Gastrocnemius medialis (tissue), 4 donors: Measurements from ENCODE around the gene SLFN12.

Experiments used
- POLR2A ChIP-seq, 2 donors: fragments of 450-650 bp; IDR thresholded peaks; one replicate each; pipeline ENCODE4 v1.6.1; 2017; ENCODE audit warnings: antibody characterized with exemption in 2 of 2, mild to moderate bottlenecking in 2 of 2, moderate library complexity in 2 of 2
- TF ChIP-seq, protein P1 (sequence below), 5 experiments: fragments of 450-650 bp in 3 of 5; fragments of 200-600 bp in 2 of 5; sonication (generic) in 2 of 5; IDR thresholded peaks in 4 of 5; conservative IDR thresholded peaks in 1 of 5; 1 replicate in 4 of 5; 2 replicates in 1 of 5; pipeline ENCODE4 v1.5.1; 2016 to 2019; ENCODE audit warnings: antibody characterized with exemption in 5 of 5, mild to moderate bottlenecking in 3 of 5, moderate library complexity in 3 of 5

DNA sequence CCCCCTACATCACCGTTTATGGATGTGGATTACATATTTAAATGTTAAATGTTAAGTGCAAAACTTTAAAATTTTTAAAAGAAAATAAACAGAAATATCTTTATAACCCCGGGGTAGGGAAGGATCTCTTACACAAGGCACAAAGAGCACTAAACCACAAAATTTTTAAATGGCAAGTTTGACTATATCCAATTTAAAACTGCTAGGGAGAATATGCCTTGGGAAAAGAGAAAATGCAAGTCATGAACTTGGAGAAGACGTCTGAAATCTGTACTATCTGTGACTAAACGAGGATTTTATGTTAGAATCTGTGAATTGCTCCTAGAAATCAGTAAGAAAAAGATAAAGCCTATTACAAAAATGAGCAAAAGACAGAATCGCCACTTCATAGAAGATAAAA is 44.9 kb upstream of the SLFN12 start:
- TF ChIP-seq, protein P1, sequence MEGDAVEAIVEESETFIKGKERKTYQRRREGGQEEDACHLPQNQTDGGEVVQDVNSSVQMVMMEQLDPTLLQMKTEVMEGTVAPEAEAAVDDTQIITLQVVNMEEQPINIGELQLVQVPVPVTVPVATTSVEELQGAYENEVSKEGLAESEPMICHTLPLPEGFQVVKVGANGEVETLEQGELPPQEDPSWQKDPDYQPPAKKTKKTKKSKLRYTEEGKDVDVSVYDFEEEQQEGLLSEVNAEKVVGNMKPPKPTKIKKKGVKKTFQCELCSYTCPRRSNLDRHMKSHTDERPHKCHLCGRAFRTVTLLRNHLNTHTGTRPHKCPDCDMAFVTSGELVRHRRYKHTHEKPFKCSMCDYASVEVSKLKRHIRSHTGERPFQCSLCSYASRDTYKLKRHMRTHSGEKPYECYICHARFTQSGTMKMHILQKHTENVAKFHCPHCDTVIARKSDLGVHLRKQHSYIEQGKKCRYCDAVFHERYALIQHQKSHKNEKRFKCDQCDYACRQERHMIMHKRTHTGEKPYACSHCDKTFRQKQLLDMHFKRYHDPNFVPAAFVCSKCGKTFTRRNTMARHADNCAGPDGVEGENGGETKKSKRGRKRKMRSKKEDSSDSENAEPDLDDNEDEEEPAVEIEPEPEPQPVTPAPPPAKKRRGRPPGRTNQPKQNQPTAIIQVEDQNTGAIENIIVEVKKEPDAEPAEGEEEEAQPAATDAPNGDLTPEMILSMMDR (IDR thresholded peaks at IDR 0.05 in 4 of 5, conservative IDR thresholded peaks at IDR 0.05 in 1 of 5) = no peak
- TF ChIP-seq POLR2A (IDR thresholded peaks at IDR 0.05) = no peak
